ENCODE data around the gene C9orf57. TPM values are rescaled to one million over a fixed set of nuclear protein-coding genes. Genes with fewer than 3 reads are reported as not detected.

C9orf57 gene
- total RNA-seq, 1 experiment from 2014 or later, result not detected

- Histone ChIP-seq H4K91ac (ENCODE audit: insufficient read length, low read depth, low read length) (no peak overlapping the region), H2BK20ac (ENCODE audit: low read depth, low read length, poor library complexity, severe bottlenecking) (no peak overlapping the region), H3K27ac (ENCODE audit: insufficient read length, low read depth, low read length) (no peak overlapping the region), H3K4me1 (ENCODE audit: insufficient read depth, low read length) (no peaks in the 10 kb centered on the region), H3K23ac (ENCODE audit: insufficient read length, low read depth, low read length) (no peak overlapping the region), H2BK15ac (ENCODE audit: low read depth, low read length) (no peak overlapping the region), H3K79me1 (ENCODE audit: insufficient read depth, low read depth, low read length, poor library complexity, severe bottlenecking) (no peaks in the 10 kb centered on the region), H3K23me2 (ENCODE audit: insufficient read length, low read depth, low read length, poor library complexity, severe bottlenecking) (no peaks in the 10 kb centered on the region), H4K8ac (replicated peaks; ENCODE audit: insufficient read length, low read depth, low read length) (no peak overlapping the region), H2BK12ac (ENCODE audit: insufficient read length, low read depth, low read length) (no peak overlapping the region), H2BK5ac (ENCODE audit: insufficient read length, low read length) (no peak overlapping the region), H3K4ac (ENCODE audit: low read depth, low read length) (no peak overlapping the region), H3K27me3 (ENCODE audit: insufficient read depth, low read length) (no peaks in the 10 kb centered on the region), H2BK120ac (ENCODE audit: low read depth, low read length, poor library complexity, severe bottlenecking) (no peak overlapping the region), H3K18ac (ENCODE audit: insufficient read length, low read depth, low read length) (no peak overlapping the region), H3K9ac (ENCODE audit: extremely low read depth, insufficient read length, low read length) (no peak overlapping the region), H2AFZ (ENCODE audit: low read length) (no peak overlapping the region), H3K14ac (ENCODE audit: insufficient read depth, low read length) (no peak overlapping the region), H3K56ac (ENCODE audit: insufficient read length, low read depth, low read length) (no peak overlapping the region), H4K5ac (ENCODE audit: insufficient read length, low read depth, low read length) (no peak overlapping the region), H2AK5ac (ENCODE audit: insufficient read length, low read length) (no peak overlapping the region), H3K79me2 (ENCODE audit: insufficient read depth, low read length) (no peaks in the 10 kb centered on the region), H3K4me2 (ENCODE audit: insufficient read depth, insufficient read length, low read length) (no peak overlapping the region), H3K9me3 (ENCODE audit: control insufficient read depth, low read depth, low read length) (no peaks in the 10 kb centered on the region), H4K20me1 (ENCODE audit: control insufficient read depth, insufficient read depth, insufficient read length) (peaks cover 2% of the 10 kb centered on the region), H3T11ph (ENCODE audit: low read length) (no peak overlapping the region)
- Mint-ChIP-seq H3K4me3 (no peak overlapping the region), H3K9me3 (no peaks in the 10 kb centered on the region), H3K4me1 (peaks cover 4% of the 10 kb centered on the region in 2 experiments), H3K36me3 (ENCODE audit: insufficient read depth in 1 of 3, low read depth in 3 of 3) (no peaks in the 10 kb centered on the region), H3K27me3 (ENCODE audit: low read depth) (no peaks in the 10 kb centered on the region), H3K27ac (no peak overlapping the region)
- WGBS (ENCODE audit: extremely low coverage, insufficient read length, low lambda C conversion rate), result no CpG with 5 or more reads among the region's 4 CpGs
- DNase-seq, result no peak
- TF ChIP-seq CTCF (conservative IDR thresholded peaks at IDR 0.05), result no peak
These were observed 22.0 kb downstream of the C9orf57 start for GRCh38 chr9:72038408-72038807.
